Osteoblast (primary cell): ENCODE measurements around the gene PPP1R11. TPM values are rescaled to one million over a fixed set of nuclear protein-coding genes. Genes with fewer than 3 reads are reported as not detected.
"Not testable (repeated sequence)": the region's sequence is repeated elsewhere in the genome, so short reads cannot be mapped to it uniquely, and the experiment has no call there.

ENCODE experiments used
- DNase-seq: peaks from one replicate; pipeline ENCODE4 v3.0.0; 2011; ENCODE audit warnings: low spot score, mixed read lengths; ENCODE audit not compliant: insufficient read length; ENCODE audit errors: missing footprints
- H2AFZ ChIP-seq: 2 replicates; pipeline ENCODE4 v1.6.0; 2011; ENCODE audit warnings: mild to moderate bottlenecking, low read length
- H3K27ac ChIP-seq: 2 replicates; pipeline ENCODE4 v1.5.1; 2011; ENCODE audit warnings: mild to moderate bottlenecking, low read depth, low read length, moderate library complexity
- H3K27me3 ChIP-seq: 2 replicates; pipeline ENCODE4 v1.6.0; 2012; ENCODE audit warnings: mild to moderate bottlenecking, control low read depth, inconsistent platforms, low read length, moderate library complexity; ENCODE audit not compliant: insufficient read depth
- H3K36me3 ChIP-seq: 2 replicates; pipeline ENCODE4 v1.5.1; 2011; ENCODE audit warnings: mild to moderate bottlenecking, low read length, control low read depth, moderate library complexity; ENCODE audit not compliant: insufficient read depth
- H3K4me1 ChIP-seq: 2 replicates; pipeline ENCODE4 v1.5.1; 2011; ENCODE audit warnings: mild to moderate bottlenecking, low read length, control low read depth, moderate library complexity; ENCODE audit not compliant: insufficient read depth
- H3K4me2 ChIP-seq: 2 replicates; pipeline ENCODE4 v1.6.0; 2011; ENCODE audit warnings: mild to moderate bottlenecking, low read length; ENCODE audit not compliant: insufficient read depth
- H3K4me3 ChIP-seq: fragments of 200-600 bp; sonication (generic); 3 replicates; pipeline ENCODE4 v1.5.1; 2012; ENCODE audit warnings: mild to moderate bottlenecking, low read length, inconsistent platforms; ENCODE audit not compliant: insufficient read depth
- H3K79me2 ChIP-seq: 2 replicates; pipeline ENCODE4 v1.6.0; 2012; ENCODE audit warnings: mild to moderate bottlenecking, low read length, control low read depth, inconsistent platforms; ENCODE audit not compliant: insufficient read depth
- H3K9me3 ChIP-seq: 2 replicates; pipeline ENCODE4 v1.5.1; 2011; ENCODE audit warnings: low read depth, low read length, control low read depth
- H4K20me1 ChIP-seq: 2 replicates; pipeline ENCODE4 v1.6.0; 2012; ENCODE audit warnings: mild to moderate bottlenecking, low read length, control low read depth; ENCODE audit not compliant: insufficient read depth
- small RNA-seq: library from RNA; depleted of rRNA; stranded (forward); fragments of <200 nt; gene quantifications from one replicate; pipeline ENCODE3, GENCODE V24; 2012
- total RNA-seq: library from RNA; depleted of rRNA; stranded (reverse); fragments of >200 nt; gene quantifications from 2 replicates; pipeline ENCODE4 v1.2.3, GENCODE V29; 2012
- TF ChIP-seq, protein P1 (sequence below): IDR thresholded peaks from 2 replicates; pipeline ENCODE4 v1.5.1; 2011; ENCODE audit warnings: mild to moderate bottlenecking, low read depth, low read length, moderate library complexity; ENCODE audit errors: extremely low read depth

PPP1R11 gene
- total RNA-seq, 1 donor, result 35.1 TPM

DNA sequence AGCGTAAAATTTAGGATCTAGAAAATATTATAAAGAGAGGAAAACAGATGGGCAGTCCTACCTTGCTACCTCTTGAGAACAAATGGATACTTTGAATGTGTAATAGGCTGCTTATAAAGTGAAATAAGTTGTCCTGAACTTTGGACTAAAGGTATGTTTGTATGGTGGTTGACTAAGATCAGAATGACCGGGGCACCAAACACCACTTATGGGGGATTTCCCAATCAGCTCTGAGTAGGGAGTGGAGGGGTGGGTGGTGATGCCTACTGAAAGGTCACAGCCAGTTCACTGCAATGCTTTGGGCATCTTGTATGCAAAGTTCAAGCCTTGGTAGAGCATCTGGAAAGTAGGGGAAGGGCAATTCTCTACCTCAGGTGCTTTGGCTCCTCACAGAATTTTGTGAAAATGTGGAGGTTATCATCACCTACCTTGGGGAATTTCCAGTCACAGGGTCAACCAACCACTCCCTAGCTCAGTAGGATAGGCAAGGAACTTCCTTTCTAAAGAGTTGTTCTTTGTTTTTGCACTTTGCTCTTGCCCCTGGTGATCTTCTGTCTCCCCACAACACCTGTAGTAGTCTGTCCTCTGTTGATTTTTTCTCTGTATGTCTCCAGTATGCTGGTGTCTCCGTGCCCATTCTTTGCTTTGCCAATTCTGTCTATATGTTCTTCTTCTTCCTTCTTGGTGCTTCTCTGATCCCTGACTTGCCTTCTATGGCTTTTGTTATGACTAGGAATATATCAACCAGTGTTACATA is 46.2 kb downstream of the PPP1R11 start, which contains the start of gene TRIM31:
Gene TRIM31, minus strand, starts transcription at position 88 of the 757 bp plus-strand sequence. CDS start 285 bp downstream, outside the sequence.
- Histone ChIP-seq H3K4me3 (no peak within 1 kb of the TSS), H4K20me1 (no peaks in the 10 kb centered on the region), H3K9me3 (no peaks in the 10 kb centered on the region), H3K36me3 (no peaks in the 10 kb centered on the region), H3K79me2 (no peaks in the 10 kb centered on the region), H3K4me2 (no peak within 1 kb of the TSS), H3K27me3 (peaks cover 51% of the 10 kb centered on the region), H3K4me1 (no peaks in the 10 kb centered on the region), H3K27ac (no peak within 1 kb of the TSS), H2AFZ (no peak within 1 kb of the TSS)
- TF ChIP-seq, protein P1, sequence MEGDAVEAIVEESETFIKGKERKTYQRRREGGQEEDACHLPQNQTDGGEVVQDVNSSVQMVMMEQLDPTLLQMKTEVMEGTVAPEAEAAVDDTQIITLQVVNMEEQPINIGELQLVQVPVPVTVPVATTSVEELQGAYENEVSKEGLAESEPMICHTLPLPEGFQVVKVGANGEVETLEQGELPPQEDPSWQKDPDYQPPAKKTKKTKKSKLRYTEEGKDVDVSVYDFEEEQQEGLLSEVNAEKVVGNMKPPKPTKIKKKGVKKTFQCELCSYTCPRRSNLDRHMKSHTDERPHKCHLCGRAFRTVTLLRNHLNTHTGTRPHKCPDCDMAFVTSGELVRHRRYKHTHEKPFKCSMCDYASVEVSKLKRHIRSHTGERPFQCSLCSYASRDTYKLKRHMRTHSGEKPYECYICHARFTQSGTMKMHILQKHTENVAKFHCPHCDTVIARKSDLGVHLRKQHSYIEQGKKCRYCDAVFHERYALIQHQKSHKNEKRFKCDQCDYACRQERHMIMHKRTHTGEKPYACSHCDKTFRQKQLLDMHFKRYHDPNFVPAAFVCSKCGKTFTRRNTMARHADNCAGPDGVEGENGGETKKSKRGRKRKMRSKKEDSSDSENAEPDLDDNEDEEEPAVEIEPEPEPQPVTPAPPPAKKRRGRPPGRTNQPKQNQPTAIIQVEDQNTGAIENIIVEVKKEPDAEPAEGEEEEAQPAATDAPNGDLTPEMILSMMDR, result no peak
- no peak for DNase-seq

DNA sequence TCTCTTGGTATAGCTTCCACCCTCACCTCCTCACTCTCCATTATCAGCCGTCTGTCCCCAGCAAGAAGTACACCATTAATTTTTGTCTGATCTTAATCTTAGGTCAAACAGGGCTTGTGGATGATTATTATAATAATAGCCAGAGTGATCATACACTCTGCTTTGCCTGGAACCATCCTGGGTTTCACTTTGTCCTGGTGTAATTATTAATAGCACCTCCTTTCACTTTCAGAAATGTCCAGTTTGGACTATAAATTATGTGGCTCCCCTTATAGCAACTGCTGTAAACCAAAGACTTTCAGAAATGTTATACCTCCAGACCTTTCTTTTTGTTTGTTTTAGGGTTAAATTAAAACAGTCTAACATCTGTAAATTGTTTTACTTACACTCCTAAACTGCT is 46.8 kb downstream of the PPP1R11 start:
- Histone ChIP-seq H4K20me1 (no peaks in the 10 kb centered on the region), H3K9me3 (no peaks in the 10 kb centered on the region), H2AFZ (no peak overlapping the region), H3K79me2 (no peaks in the 10 kb centered on the region), H3K36me3 (no peaks in the 10 kb centered on the region), H3K4me2 (no peak overlapping the region), H3K27me3 (peaks cover 51% of the 10 kb centered on the region), H3K4me3 (no peak overlapping the region), H3K27ac (no peak overlapping the region), H3K4me1 (no peaks in the 10 kb centered on the region)
- TF ChIP-seq, protein P1, result no peak
- no peak for DNase-seq

DNA sequence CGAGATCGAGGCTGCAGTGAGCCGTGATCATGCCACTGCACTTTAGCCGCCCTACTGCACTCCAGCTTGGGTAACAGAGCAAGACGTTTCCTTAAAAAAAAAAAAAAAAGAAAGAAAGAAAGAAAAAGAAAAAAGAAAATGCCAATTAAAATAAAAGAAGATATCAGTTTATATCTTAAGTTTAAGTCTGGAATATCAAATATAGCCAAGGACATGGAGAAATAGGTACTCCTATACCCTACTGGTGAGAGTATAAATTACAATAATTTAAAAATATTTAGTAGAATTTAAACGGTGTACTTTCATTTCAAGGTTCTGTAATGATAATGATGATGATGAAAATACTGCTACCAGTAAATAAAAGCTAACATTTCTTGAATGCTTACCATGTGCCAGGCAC is 49.7 kb downstream of the PPP1R11 start:
- DNase-seq, result no peak
- Histone ChIP-seq H3K36me3 (no peaks in the 10 kb centered on the region), H4K20me1 (no peaks in the 10 kb centered on the region), H3K4me3 (no peak overlapping the region), H2AFZ (no peak overlapping the region), H3K27me3 (peaks cover 30% of the 10 kb centered on the region), H3K4me2 (no peak overlapping the region), H3K9me3 (no peaks in the 10 kb centered on the region), H3K79me2 (no peaks in the 10 kb centered on the region), H3K4me1 (peaks cover 5% of the 10 kb centered on the region), H3K27ac (no peak overlapping the region)
- TF ChIP-seq, protein P1, result peak; percentile 22

DNA sequence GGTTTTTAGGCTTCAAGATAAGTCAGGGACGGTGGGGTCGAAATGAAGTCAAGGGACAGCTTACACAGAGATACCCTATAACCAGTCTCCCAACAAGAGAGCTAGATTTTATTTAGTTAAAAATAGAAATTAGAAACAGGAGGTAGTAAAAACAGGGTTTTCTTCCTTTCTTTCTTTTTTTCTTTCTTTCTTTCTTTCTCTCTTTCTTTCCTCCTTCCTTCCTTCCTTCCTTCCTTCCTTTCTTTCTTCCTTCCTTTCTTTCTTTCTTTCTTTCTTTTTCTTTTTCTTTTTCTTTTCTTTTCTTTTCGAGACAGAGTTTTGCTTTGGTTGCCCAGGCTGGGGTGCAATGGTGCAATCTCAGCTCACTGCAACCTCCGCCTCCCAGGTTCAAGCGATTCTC is 51.7 kb downstream of the PPP1R11 start:
- H3K27ac ChIP-seq, result not testable (repeated sequence)

More for the DNA sequence above, 51.7 kb downstream of the PPP1R11 start:
- H3K36me3 ChIP-seq, H3K4me3 ChIP-seq, H3K9me3 ChIP-seq, H3K4me1 ChIP-seq, H3K79me2 ChIP-seq, H4K20me1 ChIP-seq, H3K4me2 ChIP-seq, H2AFZ ChIP-seq, DNase-seq: not testable (repeated sequence)
- peaks cover 10% of the 10 kb centered on the region for H3K27me3 ChIP-seq

Small RNA genes lying within 50 kb of the gene (small RNA-seq; reads per million reads assigned to genes)
- gene RF02218 (not detected), gene RF02219 (not detected), gene RF02220 (not detected)

Other genes starting within 250 kb of the PPP1R11 start
- gene HLA-G, start 239.4 kb upstream of the PPP1R11 start, total RNA-seq, result not detected in 2 replicates
- gene HLA-A, start 124.7 kb upstream of the PPP1R11 start, total RNA-seq, result 268 and 292 TPM in 2 replicates
- 16.8 and 21.4 TPM in 2 replicates for gene POLR1H, start 5.9 kb upstream of the PPP1R11 start, total RNA-seq
- gene RNF39, start 8.6 kb downstream of the PPP1R11 start, total RNA-seq, result not detected in 2 replicates
- gene TRIM31, start 45.9 kb downstream of the PPP1R11 start, total RNA-seq, result not detected in 2 replicates
- not detected in 2 replicates for gene TRIM40, start 68.9 kb downstream of the PPP1R11 start, total RNA-seq
- gene TRIM10, start 94.0 kb downstream of the PPP1R11 start, total RNA-seq, result not detected in 2 replicates
- gene TRIM15, start 96.3 kb downstream of the PPP1R11 start, total RNA-seq, result not detected in 2 replicates
- 20.6 and 29.3 TPM in 2 replicates for gene TRIM26, start 146.2 kb downstream of the PPP1R11 start, total RNA-seq